HG03175 (cell line): ENCODE data around the gene ELOB.
A peak's percentile ranks its signal among the peaks of the same experiment; 100 is the strongest.

Experiments
- ATAC-seq: cut with Tn5 transposase; IDR thresholded peaks from one replicate; pipeline ENCODE4 v1.9.1; 2021; ENCODE audit warnings: mild to moderate bottlenecking, moderate library complexity; ENCODE audit not compliant: unreplicated experiment

Gene ELOB

DNA sequence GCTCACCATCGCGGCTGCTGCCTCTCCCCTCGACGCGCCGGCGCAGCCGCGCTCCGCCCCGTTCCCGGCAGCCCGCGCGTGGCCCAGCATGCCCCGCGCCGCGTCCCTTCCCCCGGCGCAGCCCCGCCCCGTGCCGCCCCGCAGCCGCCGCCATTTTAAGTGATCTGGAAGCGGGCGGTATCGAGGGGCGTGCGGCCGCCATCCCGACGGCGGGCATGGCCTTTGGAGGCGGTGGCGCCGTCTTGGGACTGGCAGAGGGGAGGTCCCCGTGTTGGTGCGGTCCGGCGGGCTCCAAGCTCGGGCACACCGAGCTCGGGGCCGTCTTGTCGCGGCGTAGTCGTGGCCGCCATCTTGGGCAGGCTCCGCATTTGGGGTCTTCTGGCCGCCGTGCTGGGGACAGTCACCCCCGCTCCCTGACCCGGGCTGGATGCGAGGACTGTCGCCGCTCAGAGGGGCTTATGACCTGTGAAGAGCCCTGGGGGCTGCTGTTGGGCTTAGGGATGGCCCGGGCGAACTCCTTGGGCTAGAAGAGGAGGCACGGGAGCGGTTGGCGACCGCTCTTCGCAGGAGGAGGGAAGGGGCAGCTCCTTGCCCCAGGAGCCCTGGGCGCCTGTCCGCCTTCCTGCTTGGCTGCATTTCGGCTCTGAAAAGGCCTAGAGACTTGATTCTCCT, at the start of gene ELOB:
ELOB (minus strand) TSS at position 50 of the 672 bp plus-strand sequence; CDS start at position 9, 41 bp downstream.
- ATAC-seq = peak; percentile 82

GRCh38 chr16:2825906-2826305, 48.8 kb upstream of the ELOB start:
- no peak for ATAC-seq

GRCh38 chr16:2825049-2825742, 48.1 kb upstream of the ELOB start:
- no peak for ATAC-seq

GRCh38 chr16:2824626-2825025, 47.5 kb upstream of the ELOB start:
- no peak for ATAC-seq

GRCh38 chr16:2822496-2822895, 45.4 kb upstream of the ELOB start:
- ATAC-seq = no peak

- no peak for ATAC-seq
These were observed 45.0 kb upstream of the ELOB start for GRCh38 chr16:2822158-2822495.

DNA sequence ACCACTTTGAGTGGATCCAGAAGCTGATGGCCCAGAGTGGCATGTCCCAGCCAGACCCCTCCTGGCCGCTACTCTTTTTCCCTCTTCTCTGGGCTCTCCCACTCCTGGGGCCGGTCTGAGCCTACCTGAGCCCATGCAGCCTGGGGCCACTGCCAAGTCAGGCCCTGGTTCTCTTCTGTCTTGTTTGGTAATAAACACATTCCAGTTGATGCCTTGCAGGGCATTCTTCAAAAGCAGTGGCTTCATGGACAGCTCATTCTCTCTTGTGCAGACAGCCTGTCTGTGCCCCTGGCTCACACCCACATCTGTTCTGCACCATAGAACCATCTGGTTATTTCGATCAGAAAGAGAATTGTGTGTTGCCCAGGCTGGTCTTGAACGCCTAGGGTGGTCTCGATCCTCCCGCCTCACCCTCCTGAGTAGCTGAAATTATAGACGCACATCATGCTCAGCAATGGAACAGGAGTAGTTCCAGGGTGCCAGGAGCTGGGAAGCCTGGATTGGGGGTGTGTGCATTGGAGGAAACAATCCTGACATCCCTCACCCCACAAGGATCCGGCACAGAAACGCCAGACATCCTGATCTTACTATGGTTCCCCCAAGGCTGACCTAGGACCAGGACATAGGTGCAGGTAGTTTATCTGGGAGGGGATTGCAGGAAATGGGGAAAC, 44.5 kb upstream of the ELOB start:
- ATAC-seq = no peak

GRCh38 chr16:2820836-2821486, 43.9 kb upstream of the ELOB start:
- ATAC-seq = no peak

- no peak for ATAC-seq
These were observed 43.1 kb upstream of the ELOB start for GRCh38 chr16:2819939-2820835.

DNA sequence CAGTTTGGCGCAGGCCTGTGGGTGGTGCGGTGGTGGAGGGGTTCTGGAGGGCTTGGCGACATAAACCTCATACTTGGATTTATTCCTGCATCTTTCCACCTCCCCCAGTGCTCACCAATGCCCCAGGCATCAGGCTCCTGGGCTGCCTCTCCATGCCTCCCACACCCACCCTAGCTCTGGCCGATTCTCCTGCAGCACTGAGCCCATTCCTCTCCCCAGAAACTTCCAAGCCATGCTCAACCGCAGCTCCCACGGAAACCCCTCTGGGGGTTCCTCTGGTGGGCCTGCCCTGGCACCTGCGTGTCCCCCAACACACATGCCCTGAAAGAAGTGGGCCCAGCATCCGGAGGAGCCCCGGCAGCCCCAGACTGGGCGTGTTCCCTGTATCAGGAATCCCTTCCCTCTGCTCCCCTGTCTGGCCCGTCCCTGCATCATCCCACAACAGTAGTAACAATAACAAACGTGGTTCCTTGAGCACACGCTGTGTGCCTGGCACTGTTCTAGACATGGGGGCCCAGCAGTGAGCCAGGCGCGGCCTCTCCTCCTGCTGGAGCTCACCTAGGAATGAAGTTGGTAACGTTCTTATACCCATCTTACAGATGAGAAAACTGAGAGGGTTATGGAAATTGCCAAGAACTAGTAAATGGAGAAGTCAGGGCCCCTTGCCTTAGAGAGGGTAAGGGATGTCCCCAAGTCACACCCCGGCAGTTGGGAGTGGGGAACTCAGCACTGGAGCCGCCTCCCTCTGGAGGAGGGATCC, 42.3 kb upstream of the ELOB start:
- no peak for ATAC-seq

DNA sequence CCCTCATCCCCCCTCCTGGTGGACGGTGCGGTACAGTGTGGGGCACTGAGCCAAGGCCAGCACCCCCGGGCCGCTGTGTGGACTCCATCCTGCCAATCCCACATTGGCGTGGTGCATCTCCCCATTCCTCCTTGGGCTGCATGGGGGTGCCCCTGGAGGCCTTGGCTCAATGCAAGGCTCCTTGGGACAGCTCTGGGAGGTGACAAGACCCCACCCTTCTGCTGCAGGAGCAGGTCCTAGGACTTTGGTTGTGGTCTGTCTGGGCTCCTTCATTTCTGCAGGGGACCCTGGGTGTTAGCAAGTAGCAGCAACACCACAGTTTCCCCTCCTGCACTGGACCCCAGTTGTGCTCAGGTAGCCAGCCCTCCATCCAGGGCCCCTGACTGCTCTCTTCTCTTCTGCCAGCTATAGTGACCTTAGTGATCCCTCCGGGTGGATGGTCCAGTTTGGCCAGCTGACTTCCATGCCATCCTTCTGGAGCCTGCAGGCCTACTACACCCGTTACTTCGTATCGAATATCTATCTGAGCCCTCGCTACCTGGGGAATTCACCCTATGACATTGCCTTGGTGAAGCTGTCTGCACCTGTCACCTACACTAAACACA, 41.3 kb upstream of the ELOB start:
- no peak for ATAC-seq

DNA sequence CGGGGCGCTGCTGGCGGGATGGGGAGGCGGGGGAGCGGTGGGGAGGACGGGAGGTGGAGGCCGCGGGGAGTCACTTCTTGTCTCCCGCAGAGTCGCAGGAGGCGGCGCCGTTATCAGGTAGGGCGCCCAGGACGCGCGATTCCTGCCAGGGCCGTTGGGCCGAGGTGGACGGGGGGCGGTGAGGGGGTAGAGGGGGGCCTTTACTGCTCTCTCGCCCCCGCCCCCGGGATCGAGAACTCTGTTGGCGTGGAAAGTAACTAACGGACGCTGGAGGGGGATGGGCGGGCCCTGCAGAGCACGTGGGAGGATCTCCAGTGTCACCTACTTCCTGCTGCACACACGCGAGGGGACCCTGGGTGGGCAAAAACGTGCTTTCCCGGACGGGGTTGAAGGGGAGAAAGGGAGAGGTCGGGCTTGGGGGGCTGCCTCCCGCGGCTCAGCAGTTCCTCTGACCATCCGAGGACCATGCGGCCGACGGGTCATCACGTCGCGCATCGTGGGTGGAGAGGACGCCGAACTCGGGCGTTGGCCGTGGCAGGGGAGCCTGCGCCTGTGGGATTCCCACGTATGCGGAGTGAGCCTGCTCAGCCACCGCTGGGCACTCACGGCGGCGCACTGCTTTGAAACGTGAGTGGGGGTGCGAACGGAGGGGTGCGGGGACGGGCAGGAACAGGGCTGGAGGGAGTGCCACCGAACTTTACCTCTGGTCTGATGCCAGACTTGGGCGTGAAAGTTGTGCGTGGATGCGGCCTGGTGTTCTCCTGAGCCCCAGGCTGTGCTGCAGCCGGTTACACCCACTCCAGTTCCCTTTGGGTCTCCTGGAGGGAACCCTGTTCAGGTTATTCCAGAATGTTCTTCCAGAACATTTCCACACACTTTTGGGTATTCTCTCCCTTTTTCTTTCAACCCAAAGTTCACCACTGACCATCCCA, 40.5 kb upstream of the ELOB start:
- no peak for ATAC-seq

DNA sequence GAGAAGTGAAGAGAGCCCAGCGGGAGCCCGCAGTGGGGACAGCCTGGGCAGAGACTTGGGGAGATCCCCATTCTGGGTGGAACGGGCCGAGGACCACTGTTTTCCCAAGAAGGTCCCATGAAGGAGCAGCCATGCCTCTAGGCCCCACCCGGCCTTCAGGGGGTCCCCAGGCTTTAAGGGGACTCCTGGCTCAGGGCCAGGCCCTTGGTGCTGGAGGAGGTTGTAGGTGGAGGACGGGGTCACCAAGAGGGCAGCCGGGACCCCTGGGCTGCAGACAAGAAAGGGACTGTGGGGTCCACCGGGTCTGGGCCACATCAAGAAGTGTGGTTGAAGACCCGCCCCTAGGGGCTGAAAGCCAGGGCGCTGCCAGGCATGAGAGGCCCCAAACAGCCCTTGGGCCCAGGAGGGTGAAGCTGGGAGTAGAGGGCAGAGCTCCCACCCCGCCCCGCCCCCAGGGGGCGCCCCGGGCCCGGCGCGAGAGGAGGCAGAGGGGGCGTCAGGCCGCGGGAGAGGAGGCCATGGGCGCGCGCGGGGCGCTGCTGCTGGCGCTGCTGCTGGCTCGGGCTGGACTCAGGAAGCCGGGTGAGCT, 39.8 kb upstream of the ELOB start, which contains the start of gene PRSS21:
PRSS21 (plus strand) TSS at position 487 of the 589 bp plus-strand sequence; CDS start at position 519, 32 bp downstream.
- no peak for ATAC-seq

DNA sequence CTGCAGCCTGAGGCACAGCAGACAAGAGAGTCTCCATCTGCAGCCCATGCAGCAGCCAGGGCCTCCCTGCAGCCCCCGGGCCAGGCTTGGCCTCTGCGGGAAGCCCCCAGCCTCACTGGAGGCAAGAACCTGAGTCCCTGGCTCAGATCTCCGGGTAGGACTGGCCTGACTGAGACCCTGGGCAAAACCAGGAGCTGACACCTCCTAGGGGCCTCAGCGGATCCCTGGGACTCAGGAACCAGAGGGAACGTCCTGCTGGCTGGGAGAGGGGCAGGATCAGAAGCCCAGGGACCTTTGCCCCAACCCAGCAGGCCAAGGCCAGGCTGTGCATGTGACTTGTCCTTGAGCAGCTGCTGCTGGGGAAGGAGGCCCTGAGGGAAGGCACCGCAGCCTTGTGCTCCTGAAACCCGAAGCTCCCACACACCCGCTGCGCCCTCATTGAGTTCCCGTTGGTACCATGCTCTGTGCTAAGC, 38.3 kb upstream of the ELOB start:
- ATAC-seq = no peak

DNA sequence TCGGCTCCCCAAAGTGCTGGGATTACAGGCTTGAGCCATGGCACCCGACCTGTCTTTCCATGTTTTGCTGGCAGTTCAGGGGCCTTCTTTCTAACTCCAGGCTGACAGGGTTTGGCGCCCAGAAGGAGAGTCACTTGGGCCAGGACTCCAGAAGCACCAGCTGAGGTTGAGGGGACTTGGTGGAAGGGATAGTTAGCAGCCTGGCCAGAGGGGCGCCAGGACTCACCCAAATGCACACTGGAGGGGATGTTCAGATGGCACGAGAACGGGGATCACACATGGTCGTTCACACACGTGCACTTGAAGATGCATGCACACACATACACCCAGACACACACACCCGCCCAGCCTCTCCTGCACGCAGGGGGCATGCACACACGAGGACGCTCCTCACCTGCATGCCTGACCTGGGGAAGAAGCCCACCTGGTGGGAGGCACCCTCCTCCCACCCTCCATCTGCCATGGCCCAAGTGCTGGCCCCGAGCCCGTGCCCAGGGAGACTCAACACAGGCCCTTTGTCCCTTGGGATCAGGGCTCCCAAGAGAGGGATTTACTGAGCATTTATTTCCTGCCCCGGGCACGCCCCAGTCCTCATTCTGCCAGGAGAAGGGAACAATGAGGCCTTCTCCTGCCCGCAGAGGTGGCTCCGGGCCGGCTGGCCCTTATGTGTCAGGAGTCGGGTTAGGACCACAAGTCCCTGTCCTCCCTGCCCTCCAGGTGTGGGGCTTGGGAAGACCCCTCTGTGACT, 37.6 kb upstream of the ELOB start:
- no peak for ATAC-seq

GRCh38 chr16:2813771-2814221, 36.7 kb upstream of the ELOB start:
- ATAC-seq = no peak
